Measurements from ENCODE around the gene ZDHHC21. TPM values are rescaled to one million over a fixed set of nuclear protein-coding genes. Genes with fewer than 3 reads are reported as not detected.
"Not testable (repeated sequence)": the region's sequence is repeated elsewhere in the genome, so short reads cannot be mapped to it uniquely, and the experiment has no call there.

The ZDHHC21 gene
- total RNA-seq, 4 donors from 2014 or later = 13.3 to 46.2 (median 18.9) TPM

GRCh38 chr9:14670718-14671117 is 22.5 kb downstream of the ZDHHC21 start:
- no peak for DNase-seq
- WGBS, 2 donors = 20 to 44% methylated on average over 1 of the region's 1 CpG
- Histone ChIP-seq H3K27ac (no peak overlapping the region), H3K36me3 (peaks cover 0 to 28% (median 0%) of the 10 kb centered on the region in 3 donors), H3K9me3 (no peaks in the 10 kb centered on the region), H3K4me3 (no peak overlapping the region), H3K4me1 (no peaks in the 10 kb centered on the region), H3K27me3 (no peaks in the 10 kb centered on the region)
- no peak for TF ChIP-seq POLR2A (IDR thresholded peaks at IDR 0.05)
- no peak for TF ChIP-seq CTCF (IDR thresholded peaks at IDR 0.05)
- intact Hi-C loops (cut with DNase I) = no loop called here

- intact Hi-C loops (cut with DNase I); H3K27me3 ChIP-seq; H3K4me3 ChIP-seq; DNase-seq; H3K27ac ChIP-seq; H3K9me3 ChIP-seq; H3K4me1 ChIP-seq: not testable (repeated sequence)
- peaks cover 0 to 15% (median 0%) of the 10 kb centered on the region in 3 donors for H3K36me3 ChIP-seq
- 65 to 94% methylated on average over 4 to 10 of the region's 30 CpGs for WGBS, 2 donors
These were observed 29.2 kb downstream of the ZDHHC21 start for GRCh38 chr9:14664022-14664421.

DNA sequence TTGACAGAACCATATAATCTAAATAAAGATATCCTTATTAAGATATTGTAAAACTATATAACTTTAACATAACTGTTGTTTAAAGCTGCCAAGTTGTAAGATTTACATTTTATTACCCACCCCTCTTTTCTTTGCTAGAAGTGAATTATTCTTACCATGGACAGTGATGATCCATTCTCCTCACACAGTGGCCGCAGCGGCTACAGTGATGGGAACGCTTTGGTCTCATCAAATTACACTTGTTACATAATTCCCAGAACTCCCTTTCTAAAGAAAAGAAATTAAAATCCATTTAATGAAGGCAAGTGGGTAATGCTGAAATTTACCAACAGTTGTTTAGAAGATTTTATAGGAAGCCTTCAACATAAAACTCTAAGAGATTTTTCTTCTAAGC is 31.2 kb downstream of the ZDHHC21 start:
- Histone ChIP-seq H3K36me3 (peaks cover 0 to 33% (median 0%) of the 10 kb centered on the region in 3 donors), H3K9me3 (no peaks in the 10 kb centered on the region), H3K27ac (no peak overlapping the region), H3K4me1 (no peaks in the 10 kb centered on the region), H3K4me3 (no peak overlapping the region), H3K27me3 (no peaks in the 10 kb centered on the region)
- no peak for DNase-seq
- intact Hi-C loops (cut with DNase I) = no loop called here
- 89 to 99% methylated on average over 3 of the region's 3 CpGs for WGBS, 2 donors
- TF ChIP-seq POLR2A (IDR thresholded peaks at IDR 0.05) (no peak), CTCF (IDR thresholded peaks at IDR 0.05) (no peak)

GRCh38 chr9:14661421-14662059 is 31.7 kb downstream of the ZDHHC21 start:
- WGBS, 2 donors = 64 to 67% methylated on average over 3 of the region's 3 CpGs
- intact Hi-C loops (cut with DNase I) = no loop called here
- H3K4me1 ChIP-seq = no peaks in the 10 kb centered on the region
- no peaks in the 10 kb centered on the region for H3K9me3 ChIP-seq
- no peaks in the 10 kb centered on the region for H3K27me3 ChIP-seq
- DNase-seq = no peak
- H3K4me3 ChIP-seq = no peak overlapping the region
- TF ChIP-seq CTCF (IDR thresholded peaks at IDR 0.05) (peak in 3 of 6 experiments; percentile 21 to 44 (median 29)), POLR2A (IDR thresholded peaks at IDR 0.05) (no peak)
- H3K36me3 ChIP-seq = peaks cover 0 to 38% (median 0%) of the 10 kb centered on the region in 3 donors
- no peak overlapping the region for H3K27ac ChIP-seq

DNA sequence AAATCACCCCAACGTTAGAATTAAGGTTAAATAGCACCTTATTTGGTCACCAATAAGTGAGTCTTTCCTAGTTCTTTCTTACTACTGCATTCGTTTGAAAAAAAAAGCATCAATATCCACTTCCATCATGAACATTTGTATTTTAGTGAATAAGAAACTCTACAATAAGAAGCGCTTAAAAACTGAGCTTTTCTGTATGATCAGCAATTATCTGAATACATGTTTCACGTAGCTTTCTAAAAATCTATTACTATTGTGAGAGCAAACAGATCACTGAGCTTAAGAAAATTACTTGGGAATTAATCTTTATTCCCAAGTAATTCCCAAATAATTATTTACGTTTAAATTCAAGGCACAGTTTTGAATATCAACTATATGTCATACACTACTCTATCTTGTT is 32.5 kb downstream of the ZDHHC21 start:
- Histone ChIP-seq H3K36me3 (peaks cover 0 to 46% (median 0%) of the 10 kb centered on the region in 3 donors), H3K4me1 (no peaks in the 10 kb centered on the region), H3K4me3 (no peak overlapping the region), H3K9me3 (peaks cover 0 to 6% (median 0%) of the 10 kb centered on the region in 3 donors), H3K27me3 (no peaks in the 10 kb centered on the region), H3K27ac (no peak overlapping the region)
- TF ChIP-seq CTCF (IDR thresholded peaks at IDR 0.05) (no peak), POLR2A (IDR thresholded peaks at IDR 0.05) (no peak)
- intact Hi-C loops (cut with DNase I) = no loop called here
- DNase-seq = no peak
- 88 to 89% methylated on average over 5 of the region's 5 CpGs for WGBS, 2 donors
